Activated CD4-positive, alpha-beta T cell treated with anti-CD3 and anti-CD28 coated beads for 1 hour (primary cell): ENCODE measurements around the gene POTEB2.
"Not testable (repeated sequence)": the region's sequence is repeated elsewhere in the genome, so short reads cannot be mapped to it uniquely, and the experiment has no call there.

Experiments
- DNase-seq: peaks from one replicate; pipeline ENCODE4 v3.0.0-alpha.2; 2020

Gene POTEB2

DNA sequence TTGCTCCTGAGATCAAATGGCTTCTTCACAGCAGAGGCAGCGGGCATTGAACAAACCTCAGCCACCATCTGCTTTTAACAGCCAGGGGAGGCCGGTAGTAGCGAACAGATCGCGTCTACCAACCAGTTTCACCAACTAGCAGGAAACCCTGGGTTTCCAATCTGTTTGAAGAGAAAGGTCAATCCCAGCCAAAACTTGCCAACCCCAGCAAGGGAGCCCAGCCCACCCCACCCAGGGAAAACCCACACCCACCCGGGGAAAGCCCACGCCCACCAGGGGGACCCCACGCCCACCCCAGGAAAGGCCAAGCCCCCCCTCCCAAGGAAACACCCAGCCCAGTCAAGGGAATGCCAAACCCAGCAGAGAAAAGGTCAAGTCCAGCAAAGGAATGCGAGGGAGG is at the start of gene POTEB2:
POTEB2 (minus strand) TSS at position 101 of the 400 bp plus-strand sequence; CDS start at position 68, 33 bp downstream.
- not testable (repeated sequence) for DNase-seq

DNA sequence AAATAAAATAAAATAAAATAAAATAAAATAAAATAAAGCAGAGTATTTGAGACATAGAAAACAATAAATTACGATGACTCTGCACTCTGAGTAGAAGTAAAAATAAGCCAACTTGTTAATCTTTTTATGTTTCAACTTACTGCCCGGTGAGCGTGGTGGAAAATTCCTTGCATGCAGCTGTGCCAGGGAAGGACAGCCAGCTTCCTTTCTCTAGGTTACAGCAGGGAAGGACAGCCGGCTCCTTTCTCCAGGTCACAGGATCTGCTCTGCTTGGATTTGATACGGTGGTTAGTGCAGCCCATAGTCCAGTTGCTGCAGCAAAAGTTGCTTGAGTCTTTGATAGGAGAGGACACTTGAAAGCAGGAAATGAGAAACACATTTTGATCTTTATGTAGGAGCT is 13.8 kb upstream of the POTEB2 start:
- not testable (repeated sequence) for DNase-seq

GRCh38 chr15:20878464-20878863 is 12.3 kb upstream of the POTEB2 start:
- DNase-seq: not testable (repeated sequence)

DNA sequence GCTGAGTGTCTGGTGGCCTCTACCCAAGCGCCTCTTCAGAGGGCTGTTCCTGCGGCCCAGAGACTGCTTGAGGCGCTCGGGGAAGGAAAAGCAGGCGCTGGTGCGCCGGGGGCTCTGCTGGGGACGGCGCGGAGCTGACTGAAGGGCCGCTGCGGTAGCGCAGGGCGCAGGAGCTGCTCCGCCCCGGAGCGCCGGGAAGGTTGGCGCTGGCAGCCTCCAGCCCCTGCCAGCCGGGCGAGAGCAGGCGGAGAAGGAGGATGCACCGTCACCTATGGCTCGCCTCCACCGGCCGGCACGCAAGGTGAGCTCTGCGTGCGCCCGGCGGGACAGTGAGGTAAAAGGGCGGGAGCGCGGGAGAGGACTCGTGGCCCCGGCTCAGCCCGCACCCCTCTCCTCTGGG is 11.7 kb upstream of the POTEB2 start:
- DNase-seq: not testable (repeated sequence)
